Stomach (tissue), 9 donors: ENCODE measurements around the gene NQO1. TPM values are rescaled to one million over a fixed set of nuclear protein-coding genes. Genes with fewer than 3 reads are reported as not detected.

Experiments used
- DNase-seq, 2 donors: peaks; one replicate each; pipeline versions ENCODE4 v3.0.0 to v3.0.0-alpha.2; 2013 to 2019
- H3K27ac ChIP-seq, 5 donors: fragments of 200-600 bp in 4 of 5; sonication (generic) in 4 of 5; one replicate each; pipeline ENCODE4 v1.5.1; 2013 to 2019; ENCODE audit warnings: mild to moderate bottlenecking in 1 of 5, moderate library complexity in 1 of 5
- H3K27me3 ChIP-seq, 3 donors: fragments of 200-600 bp; sonication (generic); one replicate each; pipeline ENCODE4 v1.5.1; 2017 to 2019; ENCODE audit warnings: mixed run types in 1 of 3
- H3K36me3 ChIP-seq, 4 donors: fragments of 200-600 bp; sonication (generic); 1 replicate in 3 of 4; 2 replicates in 1 of 4; pipeline ENCODE4 v1.5.1; 2016 to 2019
- H3K4me1 ChIP-seq, 4 donors: fragments of 200-600 bp; sonication (generic); one replicate each; pipeline ENCODE4 v1.5.1; 2016 to 2019
- H3K4me3 ChIP-seq, 4 donors: fragments of 200-600 bp; sonication (generic) in 3 of 4; one replicate each; pipeline ENCODE4 v1.5.1; 2016 to 2019; ENCODE audit warnings: mild to moderate bottlenecking in 1 of 4
- H3K9me3 ChIP-seq, 4 donors: fragments of 200-600 bp; sonication (generic); one replicate each; pipeline ENCODE4 v1.5.1; 2016 to 2019
- CTCF ChIP-seq, 7 experiments: fragments of 450-650 bp in 4 of 7; fragments of 200-600 bp in 3 of 7; sonication (generic) in 3 of 7; IDR thresholded peaks; one replicate each; pipeline ENCODE4 v1.5.1; 2016 to 2019; ENCODE audit warnings: antibody characterized with exemption in 7 of 7, control low read depth in 2 of 7, mild to moderate bottlenecking in 1 of 7
- EP300 ChIP-seq: sonication (generic); formaldehyde crosslinking; IDR thresholded peaks from one replicate; pipeline ENCODE4 v1.6.1; 2017; ENCODE audit warnings: antibody characterized with exemption
- POLR2A ChIP-seq, 4 donors: fragments of 450-650 bp; IDR thresholded peaks; one replicate each; pipeline ENCODE4 v1.6.1; 2016; ENCODE audit warnings: antibody characterized with exemption in 4 of 4, control low read depth in 2 of 4, mild to moderate bottlenecking in 1 of 4, moderate library complexity in 1 of 4
- POLR2AphosphoS5 ChIP-seq, 3 donors: sonication (generic); formaldehyde crosslinking; IDR thresholded peaks; one replicate each; pipeline ENCODE4 v1.6.1; 2016; ENCODE audit warnings: antibody characterized with exemption in 3 of 3
- whole genome bisulfite sequencing, 5 donors: extraction: QIAGEN DNeasy Blood & Tissue Kit in 3 of 5; methylation state at CpG; one replicate each; pipeline versions ENCODE4 v1.1.5 to v1.1.7; 2013 to 2018; 5-methylcytosine and 5-hydroxymethylcytosine counted together
- intact Hi-C: fragments of 100-400 bp; cut with DNase I; formaldehyde crosslinking; loops from one replicate; pipeline ENCODE4 v1.15.1; 2023; ENCODE audit warnings: low total_unique reads
- polyA plus RNA-seq, 3 donors: library from polyadenylated mRNA; stranded (reverse); fragments of 200-250 nt; gene quantifications; one replicate each; pipeline ENCODE4 v1.2.3, GENCODE V29; 2013
- total RNA-seq, 5 donors: library from RNA; depleted of rRNA; stranded (reverse); fragments of >200 nt; gene quantifications; one replicate each; pipeline versions ENCODE4 v1.1.0 to v1.2.3, GENCODE V29; 2014 to 2016
- donor health status: healthy with polysubstance abuse.
- donor health status: Bipolar disorder and iron deficiency.
- donor health status: healthy.

The NQO1 gene
- total and polyA plus RNA-seq, 8 donors, result 58.8 to 1,232 (median 202) TPM

GRCh38 chr16:69725480-69726312 lies 664 bp downstream of the NQO1 start:
- Histone ChIP-seq H3K9me3 (no peaks in the 10 kb centered on the region), H3K4me3 (peak overlapping the region; percentile 50 to 61 (median 55)), H3K27me3 (no peaks in the 10 kb centered on the region), H3K27ac (peak overlapping the region; percentile 86 to 93 (median 89)), H3K4me1 (peaks cover 22 to 70% (median 51%) of the 10 kb centered on the region in 4 donors), H3K36me3 (peaks cover 0 to 8% (median 0%) of the 10 kb centered on the region in 4 donors)
- peak in 1 of 2 donors; percentile 25 for DNase-seq
- no peak for TF ChIP-seq CTCF (IDR thresholded peaks at IDR 0.05)
- TF ChIP-seq EP300, result no peak
- TF ChIP-seq POLR2AphosphoS5 (IDR thresholded peaks at IDR 0.05), result no peak
- TF ChIP-seq POLR2A (IDR thresholded peaks at IDR 0.05), result no peak
- WGBS, 5 donors, result 30 to 50% (median 43%) methylated on average over 32 of the region's 32 CpGs
- intact Hi-C loops, result no loop called here

GRCh38 chr16:69724981-69725479 lies 1.3 kb downstream of the NQO1 start:
- H3K4me3 ChIP-seq, result peak overlapping the region; percentile 50 to 61 (median 55)
- H3K9me3 ChIP-seq, result no peaks in the 10 kb centered on the region
- intact Hi-C loops, result no loop called here
- no peaks in the 10 kb centered on the region for H3K27me3 ChIP-seq
- peak overlapping the region; percentile 86 to 93 (median 89) for H3K27ac ChIP-seq
- peaks cover 0 to 8% (median 0%) of the 10 kb centered on the region in 4 donors for H3K36me3 ChIP-seq
- TF ChIP-seq EP300 (no peak), POLR2AphosphoS5 (IDR thresholded peaks at IDR 0.05) (peak in 1 of 3 donors; percentile 45), CTCF (IDR thresholded peaks at IDR 0.05) (no peak), POLR2A (IDR thresholded peaks at IDR 0.05) (no peak)
- H3K4me1 ChIP-seq, result peaks cover 22 to 74% (median 51%) of the 10 kb centered on the region in 4 donors
- WGBS, 5 donors, result 21 to 40% (median 34%) methylated on average over 6 of the region's 6 CpGs
- peak in 1 of 2 donors; percentile 28 for DNase-seq

GRCh38 chr16:69724414-69724873 lies 1.9 kb downstream of the NQO1 start:
- Histone ChIP-seq H3K27ac (peak overlapping the region; percentile 83 to 93 (median 89)), H3K4me3 (peak overlapping the region in 3 of 4 donors; percentile 50 to 61 (median 58)), H3K27me3 (no peaks in the 10 kb centered on the region), H3K9me3 (no peaks in the 10 kb centered on the region), H3K4me1 (peaks cover 22 to 79% (median 51%) of the 10 kb centered on the region in 4 donors), H3K36me3 (peaks cover 0 to 12% (median 3%) of the 10 kb centered on the region in 4 donors)
- WGBS, 5 donors, result 60 to 79% (median 68%) methylated on average over 2 of the region's 2 CpGs
- TF ChIP-seq CTCF (IDR thresholded peaks at IDR 0.05) (no peak), POLR2AphosphoS5 (IDR thresholded peaks at IDR 0.05) (no peak), EP300 (no peak), POLR2A (IDR thresholded peaks at IDR 0.05) (no peak)
- DNase-seq, result no peak
- intact Hi-C loops, result no loop called here

- Histone ChIP-seq H3K9me3 (no peaks in the 10 kb centered on the region), H3K4me3 (no peak overlapping the region), H3K27ac (peak overlapping the region in 3 of 5 donors; percentile 50 to 93 (median 89)), H3K36me3 (peaks cover 19 to 35% (median 25%) of the 10 kb centered on the region in 4 donors), H3K27me3 (no peaks in the 10 kb centered on the region), H3K4me1 (peaks cover 8 to 61% (median 32%) of the 10 kb centered on the region in 4 donors)
- 58 to 80% (median 77%) methylated on average over 5 to 6 of the region's 6 CpGs for WGBS, 5 donors
- TF ChIP-seq POLR2AphosphoS5 (IDR thresholded peaks at IDR 0.05) (no peak), POLR2A (IDR thresholded peaks at IDR 0.05) (no peak), CTCF (IDR thresholded peaks at IDR 0.05) (no peak), EP300 (no peak)
- DNase-seq, result no peak
- intact Hi-C loops, result no loop called here
These were observed 4.9 kb downstream of the NQO1 start for GRCh38 chr16:69721441-69721957.
